Right ventricle myocardium inferior (tissue), 1 donor: ENCODE measurements around the gene ZNF429. TPM values are rescaled to one million over a fixed set of nuclear protein-coding genes. Genes with fewer than 3 reads are reported as not detected.

ENCODE experiments used
- total RNA-seq: library from RNA; stranded (reverse); fragmentation: NEBNext Ultra II Directional; extraction: Animal tissue kit (Norgen Biotek cat#: 25700); gene quantifications from one replicate; pipeline ENCODE4 v1.2.1, GENCODE V29; 2021
- donor health status: DM: no; HTN: yes; CAD: no; lungs with severe emphysema.

ZNF429 gene
- total RNA-seq, 1 donor from 2014 or later, result 10.8 TPM

Other genes with a start within 250 kb of the ZNF429 start
- gene ZNF708, start 176.2 kb upstream of the ZNF429 start, total RNA-seq, result 4.3 TPM
- gene ZNF738, start 146.6 kb upstream of the ZNF429 start, total RNA-seq, result 1.8 TPM
- 11.1 TPM for gene ZNF493, start 108.5 kb upstream of the ZNF429 start, total RNA-seq